Subcutaneous abdominal adipose tissue (tissue), 5 donors: ENCODE measurements around the gene FARS2.

Experiments used
- H3K27ac ChIP-seq: one replicate; pipeline ENCODE4 v1.7.0; 2013; ENCODE audit warnings: low read depth, mild to moderate bottlenecking, inconsistent platforms, low read length, moderate library complexity
- H3K27me3 ChIP-seq, 5 donors: one replicate each; pipeline ENCODE4 v1.7.0; 2013; ENCODE audit warnings: low read length in 5 of 5, inconsistent platforms in 1 of 5; ENCODE audit not compliant: control insufficient read depth in 5 of 5, insufficient read depth in 4 of 5
- H3K36me3 ChIP-seq, 5 donors: one replicate each; pipeline ENCODE4 v1.7.0; 2013; ENCODE audit warnings: low read length in 5 of 5; ENCODE audit not compliant: control insufficient read depth in 5 of 5, insufficient read depth in 5 of 5
- H3K4me1 ChIP-seq, 5 donors: one replicate each; pipeline ENCODE4 v1.7.0; 2013; ENCODE audit warnings: low read length in 5 of 5, mild to moderate bottlenecking in 3 of 5, moderate library complexity in 1 of 5; ENCODE audit not compliant: control insufficient read depth in 5 of 5, insufficient read depth in 5 of 5
- H3K4me3 ChIP-seq, 5 donors: one replicate each; pipeline ENCODE4 v1.7.0; 2013; ENCODE audit warnings: low read length in 5 of 5, low read depth in 1 of 5
- H3K9ac ChIP-seq, 5 donors: one replicate each; pipeline ENCODE4 v1.7.0; 2013; ENCODE audit warnings: low read length in 5 of 5, mild to moderate bottlenecking in 4 of 5, moderate library complexity in 3 of 5
- H3K9me3 ChIP-seq, 5 donors: one replicate each; pipeline ENCODE4 v1.7.0; 2013; ENCODE audit warnings: low read length in 5 of 5; ENCODE audit not compliant: control insufficient read depth in 5 of 5
- donor health status: healthy.
- donor health status: healthy.
- donor health status: healthy.
- donor health status: healthy.
- donor health status: healthy.

FARS2 gene

DNA sequence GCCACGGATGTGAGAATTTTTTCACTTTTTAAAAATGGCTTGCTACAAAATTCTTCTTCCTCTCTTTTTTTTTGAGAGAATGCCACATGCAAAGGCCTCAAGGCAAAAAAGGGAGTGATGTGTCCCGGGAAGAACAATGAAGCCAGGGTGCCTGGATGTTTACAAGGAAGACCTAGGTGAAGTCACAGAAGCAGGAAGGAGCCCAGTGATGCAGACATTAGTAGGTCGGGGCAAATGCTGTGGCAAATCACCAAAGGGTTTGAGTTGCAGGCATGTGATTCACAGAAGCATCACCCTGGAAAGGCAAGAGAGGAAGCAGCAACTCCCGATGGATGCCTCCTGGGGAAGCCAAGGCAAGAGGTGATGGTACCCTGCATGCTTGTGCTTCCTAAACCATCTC lies 46.8 kb downstream of the FARS2 start:
- H3K27me3 ChIP-seq, result no peaks in the 10 kb centered on the region
- no peaks in the 10 kb centered on the region for H3K36me3 ChIP-seq
- no peak overlapping the region for H3K4me3 ChIP-seq
- H3K27ac ChIP-seq, result no peak overlapping the region
- no peaks in the 10 kb centered on the region for H3K9me3 ChIP-seq
- peaks cover 0 to 11% (median 9%) of the 10 kb centered on the region in 5 donors for H3K4me1 ChIP-seq
- no peak overlapping the region for H3K9ac ChIP-seq

DNA sequence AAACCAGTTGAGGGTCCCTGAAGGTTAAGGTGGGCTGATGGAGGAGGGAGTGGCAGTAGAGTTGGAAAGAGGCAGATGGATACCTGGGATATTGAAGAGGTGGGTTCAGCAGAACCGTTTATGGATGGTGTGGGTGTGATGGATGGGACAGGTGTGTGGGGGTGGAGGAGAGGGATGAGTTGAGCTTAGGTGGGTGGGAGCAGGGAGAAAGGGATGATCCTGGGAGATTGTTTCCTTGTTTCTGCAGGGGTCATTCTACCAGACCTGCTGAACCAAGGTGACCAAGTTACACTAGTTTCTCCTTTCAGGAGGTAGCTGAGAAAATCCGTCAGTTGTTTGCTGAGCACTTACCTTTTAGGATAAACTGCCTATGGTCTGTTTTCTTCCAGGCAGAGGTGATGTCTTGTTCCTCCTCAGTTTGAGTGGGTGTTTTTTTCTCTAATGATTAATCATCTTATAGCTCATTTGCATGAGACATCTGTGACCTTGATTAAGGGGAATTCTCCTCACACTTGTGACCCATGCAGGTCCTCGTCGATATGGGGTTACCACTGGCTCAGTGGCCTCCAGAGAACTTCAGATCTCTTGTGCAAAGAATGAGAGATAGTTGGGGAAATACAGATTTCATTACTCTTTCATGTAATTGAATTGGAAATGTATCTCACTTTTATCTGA lies 53.0 kb downstream of the FARS2 start:
- Histone ChIP-seq H3K27me3 (no peaks in the 10 kb centered on the region), H3K27ac (no peak overlapping the region)

DNA sequence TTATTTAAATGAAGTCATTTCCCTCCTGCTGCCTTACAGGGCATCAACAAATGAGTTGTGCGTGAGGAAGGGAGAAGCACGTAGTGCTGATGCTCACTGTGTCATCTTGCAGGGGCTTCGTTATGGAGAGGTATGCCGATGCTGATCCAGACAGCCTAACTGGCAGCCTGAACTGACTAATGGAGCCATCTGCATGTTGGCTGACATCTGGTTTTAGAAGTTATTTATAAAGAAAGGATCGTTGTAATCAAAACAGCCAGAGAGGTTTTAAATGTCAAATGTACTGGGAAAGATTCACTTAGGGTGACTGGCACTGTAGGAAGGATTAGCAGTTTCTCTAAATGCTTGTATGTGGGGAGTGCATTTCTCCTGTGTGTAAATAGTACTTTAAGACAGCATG lies 54.6 kb downstream of the FARS2 start:
- no peak overlapping the region for H3K27ac ChIP-seq
- no peak overlapping the region for H3K9ac ChIP-seq
- H3K27me3 ChIP-seq, result no peaks in the 10 kb centered on the region
- no peak overlapping the region for H3K4me3 ChIP-seq
- peaks cover 0 to 2% (median 0%) of the 10 kb centered on the region in 5 donors for H3K36me3 ChIP-seq
- H3K4me1 ChIP-seq, result no peaks in the 10 kb centered on the region
- no peaks in the 10 kb centered on the region for H3K9me3 ChIP-seq

More for the DNA sequence above, 53.0 kb downstream of the FARS2 start:
- Histone ChIP-seq H3K9me3 (no peaks in the 10 kb centered on the region), H3K36me3 (no peaks in the 10 kb centered on the region), H3K4me3 (no peak overlapping the region), H3K9ac (no peak overlapping the region), H3K4me1 (no peaks in the 10 kb centered on the region)

DNA sequence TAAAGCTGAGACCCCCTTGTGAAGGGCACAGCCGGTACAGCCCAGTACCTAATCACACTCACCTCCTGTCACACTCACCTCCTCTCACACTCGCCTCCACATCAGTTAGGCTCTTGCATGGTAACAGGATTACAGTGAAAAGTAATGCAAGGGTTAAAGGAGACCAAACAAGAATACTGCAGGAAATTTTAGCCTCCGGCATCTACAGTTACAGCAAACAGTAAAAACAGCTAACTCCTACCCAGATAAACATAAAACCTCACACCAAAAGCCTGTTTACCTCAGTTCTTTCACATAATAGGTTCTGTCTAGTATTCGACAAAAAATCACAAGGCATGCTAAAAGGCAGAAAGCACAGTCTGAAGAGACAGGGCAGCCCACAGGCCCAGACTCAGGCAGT lies 55.6 kb downstream of the FARS2 start:
- H3K36me3 ChIP-seq, result peaks cover 0 to 2% (median 0%) of the 10 kb centered on the region in 5 donors
- H3K4me1 ChIP-seq, result no peaks in the 10 kb centered on the region
- H3K27ac ChIP-seq, result no peak overlapping the region
- no peak overlapping the region for H3K4me3 ChIP-seq
- no peaks in the 10 kb centered on the region for H3K9me3 ChIP-seq
- no peak overlapping the region for H3K9ac ChIP-seq
- no peaks in the 10 kb centered on the region for H3K27me3 ChIP-seq

- Histone ChIP-seq H3K9ac (no peak overlapping the region), H3K27ac (no peak overlapping the region), H3K9me3 (peaks cover 0 to 4% (median 0%) of the 10 kb centered on the region in 5 donors), H3K4me3 (no peak overlapping the region), H3K4me1 (no peaks in the 10 kb centered on the region), H3K27me3 (no peaks in the 10 kb centered on the region), H3K36me3 (peaks cover 0 to 2% (median 0%) of the 10 kb centered on the region in 5 donors)
These were observed 57.4 kb downstream of the FARS2 start for GRCh38 chr6:5318617-5319272.

GRCh38 chr6:5323979-5324378 lies 62.7 kb downstream of the FARS2 start:
- H3K9me3 ChIP-seq, result peaks cover 0 to 9% (median 0%) of the 10 kb centered on the region in 5 donors
- no peaks in the 10 kb centered on the region for H3K27me3 ChIP-seq
- H3K36me3 ChIP-seq, result peaks cover 0 to 10% (median 6%) of the 10 kb centered on the region in 5 donors
- no peak overlapping the region for H3K27ac ChIP-seq
- no peak overlapping the region for H3K4me3 ChIP-seq
- H3K9ac ChIP-seq, result no peak overlapping the region
- no peaks in the 10 kb centered on the region for H3K4me1 ChIP-seq

DNA sequence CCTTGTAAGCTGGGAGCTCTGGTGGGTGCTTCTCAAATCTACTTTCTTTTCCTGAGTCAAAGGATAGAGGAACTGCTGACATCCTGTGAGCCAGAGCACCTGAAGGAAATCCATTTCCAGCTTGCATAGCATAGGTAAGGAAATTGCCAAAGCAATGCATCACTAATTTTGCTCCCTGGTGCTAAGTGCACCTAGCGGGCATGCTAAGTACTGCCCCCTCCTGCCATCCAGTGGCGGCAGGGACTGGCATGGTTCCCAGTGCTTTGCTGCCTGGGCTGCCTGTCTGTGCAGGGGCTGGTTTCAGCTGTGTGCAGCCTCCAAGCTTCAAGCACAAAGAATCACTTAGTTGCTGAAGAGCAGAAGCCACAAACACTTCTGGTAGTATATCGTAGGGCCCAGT lies 63.9 kb downstream of the FARS2 start:
- Histone ChIP-seq H3K9ac (no peak overlapping the region), H3K27ac (no peak overlapping the region), H3K4me3 (no peak overlapping the region), H3K9me3 (peaks cover 0 to 9% (median 0%) of the 10 kb centered on the region in 5 donors), H3K36me3 (peaks cover 0 to 10% (median 4%) of the 10 kb centered on the region in 5 donors), H3K4me1 (no peaks in the 10 kb centered on the region), H3K27me3 (no peaks in the 10 kb centered on the region)

DNA sequence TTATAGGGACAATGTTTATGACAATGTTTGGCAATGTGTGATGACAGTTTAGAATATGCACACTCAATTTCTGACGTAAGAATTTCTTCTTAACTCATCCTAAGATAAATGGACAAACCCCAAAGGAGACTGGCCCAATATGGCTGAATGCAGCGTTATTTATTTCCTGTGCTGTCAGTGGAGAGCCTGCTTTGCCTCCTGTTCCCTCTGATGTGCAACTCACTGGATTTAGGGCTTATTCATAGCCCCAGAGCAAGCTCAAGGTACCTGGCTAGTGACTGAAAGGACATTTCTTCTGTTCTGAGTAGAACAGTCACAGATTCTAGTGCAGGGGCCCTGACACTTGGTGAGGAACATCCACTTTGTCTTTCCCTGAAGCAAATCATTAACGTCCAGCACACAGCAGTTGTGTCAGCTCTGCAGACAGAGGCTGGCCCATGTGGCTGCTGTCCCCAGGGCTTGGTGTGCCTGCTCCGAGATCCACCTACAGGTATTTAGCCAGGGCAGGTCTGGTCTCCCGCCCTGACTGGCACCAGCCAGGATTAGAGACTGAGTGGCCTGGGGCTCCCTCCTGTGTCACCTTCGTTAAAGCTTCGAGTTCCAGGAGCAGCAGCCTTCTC lies 64.8 kb downstream of the FARS2 start:
- H3K9ac ChIP-seq, result no peak overlapping the region
- H3K4me1 ChIP-seq, result peaks cover 0 to 1% (median under 1%) of the 10 kb centered on the region in 5 donors
- H3K9me3 ChIP-seq, result peaks cover 0 to 9% (median 0%) of the 10 kb centered on the region in 5 donors
- no peak overlapping the region for H3K27ac ChIP-seq
- H3K27me3 ChIP-seq, result no peaks in the 10 kb centered on the region
- no peak overlapping the region for H3K4me3 ChIP-seq
- H3K36me3 ChIP-seq, result peaks cover 0 to 10% (median 4%) of the 10 kb centered on the region in 5 donors

GRCh38 chr6:5328800-5329199 lies 67.5 kb downstream of the FARS2 start:
- no peak overlapping the region for H3K9ac ChIP-seq
- H3K27ac ChIP-seq, result no peak overlapping the region
- H3K27me3 ChIP-seq, result no peaks in the 10 kb centered on the region
- no peak overlapping the region for H3K4me3 ChIP-seq
- peaks cover 0 to 5% (median 0%) of the 10 kb centered on the region in 5 donors for H3K9me3 ChIP-seq
- H3K36me3 ChIP-seq, result peaks cover 0 to 10% (median 4%) of the 10 kb centered on the region in 5 donors
- H3K4me1 ChIP-seq, result peaks cover 2 to 7% (median 5%) of the 10 kb centered on the region in 5 donors

GRCh38 chr6:5331845-5332442 lies 70.6 kb downstream of the FARS2 start:
- peaks cover 2 to 7% (median 5%) of the 10 kb centered on the region in 5 donors for H3K4me1 ChIP-seq
- H3K9ac ChIP-seq, result no peak overlapping the region
- H3K36me3 ChIP-seq, result no peaks in the 10 kb centered on the region
- H3K4me3 ChIP-seq, result no peak overlapping the region
- H3K27me3 ChIP-seq, result no peaks in the 10 kb centered on the region
- H3K9me3 ChIP-seq, result no peaks in the 10 kb centered on the region
- no peak overlapping the region for H3K27ac ChIP-seq
